Hindlimb muscle (tissue), 1 donor: ENCODE data around the gene LCE3A. TPM values are rescaled to one million over a fixed set of nuclear protein-coding genes. Genes with fewer than 3 reads are reported as not detected.

Experiments used
- polyA plus RNA-seq: library from polyadenylated mRNA; unstranded; fragments of 120-200 nt; gene quantifications from one replicate; pipeline ENCODE4 v1.2.1, GENCODE V29; 2013; ENCODE audit not compliant: insufficient read length

LCE3A gene
- polyA plus RNA-seq, 1 donor: not detected

Other genes starting within 250 kb of the LCE3A start
- gene CRNN, start 208.8 kb downstream of the LCE3A start, polyA plus RNA-seq: not detected
- not detected for gene LCE5A, start 112.3 kb downstream of the LCE3A start, polyA plus RNA-seq
- not detected for gene CRCT1, start 108.6 kb downstream of the LCE3A start, polyA plus RNA-seq
- gene LCE3E, start 56.3 kb downstream of the LCE3A start, polyA plus RNA-seq: not detected
- not detected for gene LCE3D, start 42.6 kb downstream of the LCE3A start, polyA plus RNA-seq
- gene LCE3C, start 22.9 kb downstream of the LCE3A start, polyA plus RNA-seq: not detected
- gene LCE3B, start 9.3 kb downstream of the LCE3A start, polyA plus RNA-seq: not detected
- gene LCE2D, start 40.3 kb upstream of the LCE3A start, polyA plus RNA-seq: not detected
- gene LCE2C, start 52.2 kb upstream of the LCE3A start, polyA plus RNA-seq: not detected
- not detected for gene LCE2B, start 63.0 kb upstream of the LCE3A start, polyA plus RNA-seq
- not detected for gene LCE2A, start 75.2 kb upstream of the LCE3A start, polyA plus RNA-seq
- gene LCE4A, start 85.1 kb upstream of the LCE3A start, polyA plus RNA-seq: not detected
- not detected for gene KPRP, start 134.9 kb upstream of the LCE3A start, polyA plus RNA-seq
- not detected for gene LCE1F, start 152.0 kb upstream of the LCE3A start, polyA plus RNA-seq
- gene LCE1E, start 163.2 kb upstream of the LCE3A start, polyA plus RNA-seq: not detected
- gene LCE1D, start 173.6 kb upstream of the LCE3A start, polyA plus RNA-seq: not detected
- gene LCE1C, start 183.5 kb upstream of the LCE3A start, polyA plus RNA-seq: not detected
- not detected for gene LCE1B, start 188.9 kb upstream of the LCE3A start, polyA plus RNA-seq
- gene LCE1A, start 204.4 kb upstream of the LCE3A start, polyA plus RNA-seq: not detected
- gene LCE6A, start 219.8 kb upstream of the LCE3A start, polyA plus RNA-seq: not detected
- not detected for gene LCE7A, start 236.9 kb upstream of the LCE3A start, polyA plus RNA-seq